ENCODE results near the gene KERA.

The KERA gene

DNA sequence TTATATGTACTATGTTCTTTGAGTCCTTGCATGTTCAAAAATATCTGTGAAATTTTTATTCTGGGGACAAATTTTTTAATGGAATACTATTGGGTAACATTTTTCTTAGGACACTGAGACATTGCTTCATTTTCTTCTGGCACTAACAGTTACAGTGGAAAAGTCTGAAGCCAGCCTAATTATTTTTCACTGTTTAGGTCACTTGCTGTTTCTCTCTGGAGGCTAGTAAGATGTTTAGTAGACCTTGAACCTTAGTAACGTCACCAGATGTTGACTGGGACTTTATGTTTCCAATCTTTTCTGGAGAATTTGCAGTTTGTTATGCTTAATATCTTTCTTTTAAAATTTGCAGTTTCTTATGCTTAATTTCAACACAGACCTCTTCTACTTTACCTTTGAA is 40.8 kb downstream of the KERA start:
- Histone ChIP-seq H3K4me3 (replicated peaks; ENCODE audit: insufficient read depth, low read length) (no peak overlapping the region), H3K27me3 (ENCODE audit: insufficient read depth, poor library complexity, severe bottlenecking) (no peaks in the 10 kb centered on the region), H3K27ac (replicated peaks) (no peak overlapping the region)
- no peak for TF ChIP-seq GABPA (IDR thresholded peaks at IDR 0.05; ENCODE audit: low read depth)
- TF ChIP-seq, protein P1, sequence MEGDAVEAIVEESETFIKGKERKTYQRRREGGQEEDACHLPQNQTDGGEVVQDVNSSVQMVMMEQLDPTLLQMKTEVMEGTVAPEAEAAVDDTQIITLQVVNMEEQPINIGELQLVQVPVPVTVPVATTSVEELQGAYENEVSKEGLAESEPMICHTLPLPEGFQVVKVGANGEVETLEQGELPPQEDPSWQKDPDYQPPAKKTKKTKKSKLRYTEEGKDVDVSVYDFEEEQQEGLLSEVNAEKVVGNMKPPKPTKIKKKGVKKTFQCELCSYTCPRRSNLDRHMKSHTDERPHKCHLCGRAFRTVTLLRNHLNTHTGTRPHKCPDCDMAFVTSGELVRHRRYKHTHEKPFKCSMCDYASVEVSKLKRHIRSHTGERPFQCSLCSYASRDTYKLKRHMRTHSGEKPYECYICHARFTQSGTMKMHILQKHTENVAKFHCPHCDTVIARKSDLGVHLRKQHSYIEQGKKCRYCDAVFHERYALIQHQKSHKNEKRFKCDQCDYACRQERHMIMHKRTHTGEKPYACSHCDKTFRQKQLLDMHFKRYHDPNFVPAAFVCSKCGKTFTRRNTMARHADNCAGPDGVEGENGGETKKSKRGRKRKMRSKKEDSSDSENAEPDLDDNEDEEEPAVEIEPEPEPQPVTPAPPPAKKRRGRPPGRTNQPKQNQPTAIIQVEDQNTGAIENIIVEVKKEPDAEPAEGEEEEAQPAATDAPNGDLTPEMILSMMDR (IDR thresholded peaks at IDR 0.05; ENCODE audit: insufficient read depth, low read length): no peak
- no peak for TF ChIP-seq SPI1 (IDR thresholded peaks at IDR 0.05; ENCODE audit: borderline replicate concordance, low read depth)
- TF ChIP-seq POLR2AphosphoS5 (IDR thresholded peaks at IDR 0.05; ENCODE audit: low read depth): no peak
- TF ChIP-seq, protein P2, sequence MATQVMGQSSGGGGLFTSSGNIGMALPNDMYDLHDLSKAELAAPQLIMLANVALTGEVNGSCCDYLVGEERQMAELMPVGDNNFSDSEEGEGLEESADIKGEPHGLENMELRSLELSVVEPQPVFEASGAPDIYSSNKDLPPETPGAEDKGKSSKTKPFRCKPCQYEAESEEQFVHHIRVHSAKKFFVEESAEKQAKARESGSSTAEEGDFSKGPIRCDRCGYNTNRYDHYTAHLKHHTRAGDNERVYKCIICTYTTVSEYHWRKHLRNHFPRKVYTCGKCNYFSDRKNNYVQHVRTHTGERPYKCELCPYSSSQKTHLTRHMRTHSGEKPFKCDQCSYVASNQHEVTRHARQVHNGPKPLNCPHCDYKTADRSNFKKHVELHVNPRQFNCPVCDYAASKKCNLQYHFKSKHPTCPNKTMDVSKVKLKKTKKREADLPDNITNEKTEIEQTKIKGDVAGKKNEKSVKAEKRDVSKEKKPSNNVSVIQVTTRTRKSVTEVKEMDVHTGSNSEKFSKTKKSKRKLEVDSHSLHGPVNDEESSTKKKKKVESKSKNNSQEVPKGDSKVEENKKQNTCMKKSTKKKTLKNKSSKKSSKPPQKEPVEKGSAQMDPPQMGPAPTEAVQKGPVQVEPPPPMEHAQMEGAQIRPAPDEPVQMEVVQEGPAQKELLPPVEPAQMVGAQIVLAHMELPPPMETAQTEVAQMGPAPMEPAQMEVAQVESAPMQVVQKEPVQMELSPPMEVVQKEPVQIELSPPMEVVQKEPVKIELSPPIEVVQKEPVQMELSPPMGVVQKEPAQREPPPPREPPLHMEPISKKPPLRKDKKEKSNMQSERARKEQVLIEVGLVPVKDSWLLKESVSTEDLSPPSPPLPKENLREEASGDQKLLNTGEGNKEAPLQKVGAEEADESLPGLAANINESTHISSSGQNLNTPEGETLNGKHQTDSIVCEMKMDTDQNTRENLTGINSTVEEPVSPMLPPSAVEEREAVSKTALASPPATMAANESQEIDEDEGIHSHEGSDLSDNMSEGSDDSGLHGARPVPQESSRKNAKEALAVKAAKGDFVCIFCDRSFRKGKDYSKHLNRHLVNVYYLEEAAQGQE (IDR thresholded peaks at IDR 0.05; ENCODE audit: insufficient replicate concordance, low read depth): no peak
- DNase-seq (ENCODE audit: low read depth in 1 of 2, low spot score in 1 of 2): no peak

DNA sequence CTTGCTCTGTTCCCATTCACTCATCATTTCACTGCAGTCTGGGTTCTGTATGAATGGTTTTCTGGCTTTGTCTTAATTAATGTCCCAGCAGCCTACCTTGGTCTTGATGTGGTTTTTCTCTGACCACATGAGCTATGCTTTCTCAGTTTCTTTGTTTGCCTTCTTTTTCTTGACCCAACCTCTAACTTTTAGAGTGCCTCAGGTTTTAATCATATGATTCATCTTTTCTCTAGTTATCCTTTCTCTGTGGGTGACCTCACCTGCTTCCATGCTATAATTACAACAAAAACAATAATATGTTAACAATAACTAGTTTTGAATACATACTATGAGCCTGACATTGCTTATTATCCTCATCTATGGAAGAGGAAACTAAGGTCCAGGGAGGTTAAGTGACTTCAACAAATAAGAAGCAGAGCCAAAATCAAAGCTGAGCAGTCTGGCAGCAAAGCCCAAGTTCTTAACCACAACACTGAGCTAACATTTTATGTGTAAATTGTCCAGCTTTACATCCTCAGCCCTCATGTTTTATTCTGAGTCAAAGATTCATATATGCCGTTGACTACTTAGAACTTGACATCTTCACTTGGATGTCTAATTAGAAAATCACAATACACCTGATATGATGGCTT is 48.4 kb downstream of the KERA start:
- Histone ChIP-seq H3K27ac (replicated peaks) (no peak overlapping the region), H3K27me3 (ENCODE audit: insufficient read depth, poor library complexity, severe bottlenecking) (no peaks in the 10 kb centered on the region), H3K4me3 (replicated peaks; ENCODE audit: insufficient read depth, low read length) (no peak overlapping the region)
- TF ChIP-seq POLR2AphosphoS5 (IDR thresholded peaks at IDR 0.05; ENCODE audit: low read depth): no peak
- TF ChIP-seq, protein P2 (IDR thresholded peaks at IDR 0.05; ENCODE audit: insufficient replicate concordance, low read depth): no peak
- TF ChIP-seq GABPA (IDR thresholded peaks at IDR 0.05; ENCODE audit: low read depth): no peak
- no peak for TF ChIP-seq SPI1 (IDR thresholded peaks at IDR 0.05; ENCODE audit: borderline replicate concordance, low read depth)
- TF ChIP-seq, protein P1 (IDR thresholded peaks at IDR 0.05; ENCODE audit: insufficient read depth, low read length): no peak
- no peak for DNase-seq (ENCODE audit: low read depth in 1 of 2, low spot score in 1 of 2)

DNA sequence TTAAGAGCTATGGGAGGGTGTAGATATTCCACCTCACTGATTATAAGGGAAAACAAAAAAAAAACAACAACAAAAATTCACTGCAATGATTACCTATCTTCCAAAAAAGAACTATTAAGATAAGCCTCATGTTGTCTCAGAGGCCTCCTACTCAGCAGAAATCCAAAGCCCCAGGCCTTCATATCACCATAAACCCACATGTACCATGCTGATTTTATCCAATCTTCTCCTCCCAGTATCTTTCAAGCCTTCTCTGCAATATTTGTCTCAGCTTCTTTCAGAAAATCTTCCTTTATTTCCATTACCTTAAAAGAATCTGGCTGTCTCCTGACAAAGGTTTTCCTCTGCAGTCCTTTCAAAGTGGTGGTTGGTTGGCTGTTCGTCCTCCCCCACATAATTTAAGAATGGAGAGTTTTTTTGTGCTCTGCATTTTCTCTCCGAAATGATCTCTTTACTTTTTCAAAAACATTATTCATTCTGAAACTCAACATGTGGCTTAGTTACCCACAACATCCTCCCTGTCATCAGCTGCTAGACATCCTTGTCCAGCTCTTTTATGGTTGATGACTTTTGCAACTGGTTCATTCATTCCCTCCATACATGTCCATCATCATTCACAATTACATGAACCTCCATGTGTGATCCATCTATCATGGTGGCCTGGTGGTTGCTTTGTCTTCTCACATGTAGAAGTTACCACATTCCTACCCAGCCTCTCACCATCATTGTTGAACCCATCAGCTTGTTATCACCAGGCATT is 50.1 kb downstream of the KERA start:
- Histone ChIP-seq H3K27me3 (ENCODE audit: insufficient read depth, poor library complexity, severe bottlenecking) (no peaks in the 10 kb centered on the region), H3K4me3 (replicated peaks; ENCODE audit: insufficient read depth, low read length) (no peak overlapping the region), H3K27ac (replicated peaks) (no peak overlapping the region)
- DNase-seq (ENCODE audit: low read depth in 1 of 2, low spot score in 1 of 2): no peak
- TF ChIP-seq GABPA (IDR thresholded peaks at IDR 0.05; ENCODE audit: low read depth) (no peak), POLR2AphosphoS5 (IDR thresholded peaks at IDR 0.05; ENCODE audit: low read depth) (no peak), SPI1 (IDR thresholded peaks at IDR 0.05; ENCODE audit: borderline replicate concordance, low read depth) (no peak)
- TF ChIP-seq, protein P1 (IDR thresholded peaks at IDR 0.05; ENCODE audit: insufficient read depth, low read length): no peak
- TF ChIP-seq, protein P2 (IDR thresholded peaks at IDR 0.05; ENCODE audit: insufficient replicate concordance, low read depth): no peak
